ENCODE data around the gene IL1R2. TPM values are rescaled to one million over a fixed set of nuclear protein-coding genes. Genes with fewer than 3 reads are reported as not detected.

IL1R2 gene
- total RNA-seq, 2 experiments from 2014 or later, result 1.1 TPM; not detected in 1

DNA sequence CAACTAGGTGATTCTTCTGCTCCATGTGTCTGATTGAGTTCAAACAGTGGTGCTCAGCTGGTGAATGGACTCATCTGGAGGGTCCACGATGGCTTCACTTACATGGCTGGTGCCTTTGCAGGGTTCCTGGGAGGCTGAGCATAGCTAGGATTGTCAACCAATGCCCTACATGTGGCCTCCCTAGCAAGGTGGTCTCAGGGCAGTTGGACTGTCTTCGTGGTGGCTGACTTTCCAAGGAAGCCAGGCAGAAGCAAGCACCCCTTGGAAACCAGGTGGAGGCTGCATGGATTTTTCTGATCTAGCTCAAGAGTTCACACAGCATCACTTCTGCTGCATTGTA, 6.8 kb downstream of the IL1R2 start:
- intact Hi-C loops (cut with micrococcal nuclease), result loop anchor here (10.0 kb wide), 1 partner anchor 114 kb away; no protein-coding TSS in a partner anchor
- DNase-seq (no peak), ATAC-seq (no peak)
- Mint-ChIP-seq H3K4me3 (no peak overlapping the region), H3K9me3 (no peaks in the 10 kb centered on the region), H3K36me3 (ENCODE audit: low read depth) (no peaks in the 10 kb centered on the region), H3K4me1 (ENCODE audit: low read depth) (peaks cover 25% of the 10 kb centered on the region), H3K27me3 (no peaks in the 10 kb centered on the region), H3K27ac (peak overlapping the region; percentile 67)
- TF ChIP-seq CTCF (IDR thresholded peaks at IDR 0.05), result no peak
- ChIA-PET CTCF (interaction anchor here (0.9 to 3.4 kb wide), 7 partner anchors 9 to 242 kb away, joined by 3 to 23 read pairs (median 6); no protein-coding TSS in a partner anchor), POLR2A (interaction anchor here (1.4 kb wide), 1 partner anchor 168 kb away, joined by 3 read pairs; no protein-coding TSS in a partner anchor)

- ATAC-seq (peak; percentile 66), DNase-seq (peak; percentile 41)
- POLR2A ChIA-PET, result interaction anchor here (1.0 to 1.4 kb wide), 5 partner anchors 14 to 281 kb away, joined by 3 to 4 read pairs (median 3); no protein-coding TSS in a partner anchor
- Mint-ChIP-seq H3K4me3 (peak overlapping the region; percentile 8), H3K36me3 (ENCODE audit: low read depth) (no peaks in the 10 kb centered on the region), H3K4me1 (ENCODE audit: low read depth) (peaks cover 25% of the 10 kb centered on the region), H3K27me3 (no peaks in the 10 kb centered on the region), H3K27ac (peak overlapping the region; percentile 67), H3K9me3 (no peaks in the 10 kb centered on the region)
- intact Hi-C loops (cut with micrococcal nuclease), result loop anchor here (10.0 kb wide), 1 partner anchor 114 kb away; no protein-coding TSS in a partner anchor
- CTCF ChIA-PET, result interaction anchor here (0.6 to 3.4 kb wide), 10 partner anchors 9 to 444 kb away, joined by 3 to 23 read pairs (median 5); no protein-coding TSS in a partner anchor
- TF ChIP-seq CTCF (IDR thresholded peaks at IDR 0.05), result no peak
Measured at GRCh38 chr2:101998896-101999789, 7.4 kb downstream of the IL1R2 start.

- no peak for TF ChIP-seq CTCF (IDR thresholded peaks at IDR 0.05)
- CTCF ChIA-PET, result interaction anchor here (0.9 to 3.4 kb wide), 7 partner anchors 8 to 443 kb away, joined by 3 to 23 read pairs (median 8); no protein-coding TSS in a partner anchor
- POLR2A ChIA-PET, result interaction anchor here (0.8 to 1.4 kb wide), 6 partner anchors 13 to 282 kb away, joined by 3 to 4 read pairs (median 3); no protein-coding TSS in a partner anchor
- Mint-ChIP-seq H3K27ac (no peak overlapping the region), H3K4me3 (no peak overlapping the region), H3K27me3 (no peaks in the 10 kb centered on the region), H3K9me3 (no peaks in the 10 kb centered on the region), H3K36me3 (ENCODE audit: low read depth) (no peaks in the 10 kb centered on the region), H3K4me1 (ENCODE audit: low read depth) (peaks cover 25% of the 10 kb centered on the region)
- ATAC-seq (no peak), DNase-seq (no peak)
- intact Hi-C loops (cut with micrococcal nuclease), result loop anchor here (5.0 kb wide), 1 partner anchor 447 kb away; no protein-coding TSS in a partner anchor
Measured at GRCh38 chr2:102000012-102000411, 8.3 kb downstream of the IL1R2 start.

- Mint-ChIP-seq H3K4me3 (no peak overlapping the region), H3K27me3 (no peaks in the 10 kb centered on the region), H3K9me3 (no peaks in the 10 kb centered on the region), H3K4me1 (ENCODE audit: low read depth) (peaks cover 28% of the 10 kb centered on the region), H3K36me3 (ENCODE audit: low read depth) (no peaks in the 10 kb centered on the region), H3K27ac (peak overlapping the region; percentile 69)
- TF ChIP-seq CTCF (IDR thresholded peaks at IDR 0.05), result no peak
- POLR2A ChIA-PET, result interaction anchor here (0.8 kb wide), 1 partner anchor 63 kb away, joined by 3 read pairs; no protein-coding TSS in a partner anchor
- peak; percentile 21 for ATAC-seq
- CTCF ChIA-PET, result interaction anchor here (0.8 to 3.4 kb wide), 7 partner anchors 19 to 442 kb away, joined by 3 to 23 read pairs (median 8); no protein-coding TSS in a partner anchor
- intact Hi-C loops (cut with micrococcal nuclease), result loop anchor here (5.0 kb wide), 1 partner anchor 446 kb away; no protein-coding TSS in a partner anchor
- no peak for DNase-seq
Measured at GRCh38 chr2:102000813-102001766, 9.3 kb downstream of the IL1R2 start.
